GM19099 (cell line): ENCODE data around the gene CDKN2B-AS1.

ENCODE experiments used
- POLR2A ChIP-seq: IDR thresholded peaks from 3 replicates; pipeline ENCODE4 v1.6.1; 2011; ENCODE audit warnings: low read depth; ENCODE audit not compliant: insufficient read length; ENCODE audit errors: extremely low read depth

CDKN2B-AS1 gene

GRCh38 chr9:22103685-22104575 lies 109.3 kb downstream of the CDKN2B-AS1 start:
- no peak for TF ChIP-seq POLR2A

DNA sequence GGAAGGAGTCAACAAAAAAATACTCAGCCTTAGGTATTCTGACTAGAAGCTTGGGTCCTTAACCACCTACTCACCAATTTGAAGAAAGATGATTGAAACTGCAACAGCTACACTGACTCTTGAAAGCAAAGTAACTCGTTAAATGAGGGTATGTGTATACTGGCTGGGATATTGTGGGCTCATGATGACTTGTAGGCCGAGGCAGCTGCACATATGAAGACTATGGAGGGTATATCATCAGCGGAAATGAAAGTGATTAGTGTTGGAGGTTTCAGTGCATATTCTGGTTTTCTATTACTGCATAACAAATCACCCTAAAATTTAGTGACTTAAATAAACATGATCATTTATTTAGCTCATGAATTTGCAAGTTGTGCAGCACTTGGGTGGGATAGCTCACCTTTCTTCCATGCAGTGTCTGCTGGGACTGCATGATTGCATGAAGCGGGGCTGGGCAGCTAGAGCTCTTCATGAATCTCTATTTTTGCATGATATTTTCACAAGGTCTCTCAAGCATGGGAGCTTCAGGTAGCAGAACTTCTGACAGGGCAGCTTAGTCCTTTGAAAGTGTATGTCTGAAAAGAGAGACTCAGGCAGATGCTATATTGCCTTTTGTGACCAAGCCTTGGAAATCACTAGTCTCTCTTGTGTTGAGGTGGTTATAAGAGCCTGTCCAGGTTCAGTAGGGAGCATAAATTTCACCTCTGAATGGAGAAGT lies 110.6 kb downstream of the CDKN2B-AS1 start:
- no peak for TF ChIP-seq POLR2A

GRCh38 chr9:22107202-22108045 lies 112.8 kb downstream of the CDKN2B-AS1 start:
- TF ChIP-seq POLR2A: no peak

DNA sequence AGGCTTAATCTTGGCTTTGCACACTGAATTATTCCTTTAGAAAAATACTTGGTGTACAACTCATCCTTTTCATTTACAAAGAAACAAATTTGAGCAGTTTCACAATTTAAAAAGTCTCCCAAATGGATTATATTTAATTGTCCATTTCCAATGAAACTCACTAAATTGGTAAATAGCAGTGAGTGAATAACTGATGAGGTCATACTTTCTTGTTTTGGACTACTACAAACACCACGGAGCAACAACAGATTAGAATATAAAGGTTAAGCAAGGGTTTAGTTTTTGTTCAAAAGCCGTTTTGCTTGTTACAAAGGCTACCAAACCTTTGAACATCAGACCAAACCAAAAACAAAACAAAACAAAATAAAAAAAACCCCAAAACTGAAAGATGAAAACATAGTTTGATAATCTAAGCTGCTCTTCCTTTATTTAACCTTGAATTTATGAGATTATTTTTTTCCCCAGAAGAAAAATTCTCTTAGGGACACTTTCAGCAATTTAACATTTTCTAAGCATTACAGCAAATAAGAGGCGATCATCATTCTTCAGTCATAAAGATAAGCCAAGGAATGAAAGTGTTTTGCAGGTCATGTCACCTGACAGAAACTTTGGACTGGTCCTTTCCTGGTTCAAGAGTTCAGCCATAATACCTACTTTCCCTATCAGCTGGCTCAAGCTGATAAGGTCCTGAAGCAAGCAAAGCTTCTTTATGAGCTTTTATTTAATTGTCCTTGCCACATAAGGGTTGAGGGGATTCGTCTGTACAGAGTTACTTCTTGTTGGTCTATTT lies 114.2 kb downstream of the CDKN2B-AS1 start:
- TF ChIP-seq POLR2A: no peak

GRCh38 chr9:22111176-22111953 lies 116.8 kb downstream of the CDKN2B-AS1 start:
- no peak for TF ChIP-seq POLR2A

DNA sequence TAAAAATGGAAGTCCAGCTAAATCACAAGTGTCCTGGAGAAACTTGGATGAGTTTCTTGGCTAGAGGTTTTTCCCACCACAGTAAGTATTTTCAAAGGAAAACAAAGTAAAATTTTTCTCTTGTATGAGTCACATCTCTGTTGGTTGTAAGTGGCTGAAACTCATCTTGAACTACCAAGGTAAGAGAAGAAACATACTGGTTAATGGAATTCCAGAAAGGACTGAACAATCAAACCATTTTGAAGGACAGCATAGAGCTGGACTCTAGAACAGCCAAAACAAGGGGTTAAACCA lies 117.3 kb downstream of the CDKN2B-AS1 start:
- no peak for TF ChIP-seq POLR2A

DNA sequence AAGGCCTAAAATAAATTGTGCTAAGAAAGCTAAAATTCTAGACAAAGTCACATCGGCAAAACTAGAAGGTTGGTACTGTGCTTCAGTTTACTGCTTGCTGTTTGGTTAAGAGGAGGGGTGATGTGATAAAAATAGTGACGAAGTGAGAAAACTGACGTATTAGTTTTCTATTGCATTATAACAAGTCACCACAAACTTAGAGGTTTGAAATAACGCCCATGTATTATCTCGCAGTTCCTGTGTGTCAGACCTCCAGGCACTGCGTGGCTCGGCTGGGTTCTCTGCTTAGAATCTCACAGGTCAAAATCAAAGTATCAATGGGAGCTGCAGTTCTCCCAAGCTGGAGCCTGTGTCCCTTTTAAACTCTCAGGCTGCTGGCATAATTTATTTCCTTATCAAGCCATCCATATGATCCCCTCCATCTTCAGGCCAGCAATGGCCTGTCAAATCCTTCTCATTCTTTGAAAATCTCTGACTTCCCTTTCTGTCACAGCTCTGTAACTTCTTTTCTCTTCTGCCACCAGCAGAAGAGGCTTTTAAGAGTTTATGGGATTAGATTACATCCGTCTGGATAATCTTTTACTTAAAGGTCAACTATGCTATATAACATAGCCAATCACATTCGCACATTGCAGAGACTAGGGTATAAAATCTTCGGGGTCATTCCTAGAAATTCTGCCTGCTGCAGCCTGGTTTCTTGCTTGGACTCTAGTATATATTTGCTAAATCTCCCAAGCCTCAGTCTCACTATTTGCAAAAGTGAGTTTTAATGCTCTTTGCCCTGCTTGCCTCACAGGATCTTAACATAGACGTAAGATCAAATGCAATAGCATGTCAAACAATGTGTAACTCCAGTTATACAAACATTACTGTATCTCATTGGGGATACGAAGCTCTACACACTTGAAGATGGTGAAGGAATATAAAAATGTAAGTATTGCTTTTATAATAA lies 118.6 kb downstream of the CDKN2B-AS1 start:
- no peak for TF ChIP-seq POLR2A

GRCh38 chr9:22114956-22115355 lies 120.4 kb downstream of the CDKN2B-AS1 start:
- TF ChIP-seq POLR2A: no peak

DNA sequence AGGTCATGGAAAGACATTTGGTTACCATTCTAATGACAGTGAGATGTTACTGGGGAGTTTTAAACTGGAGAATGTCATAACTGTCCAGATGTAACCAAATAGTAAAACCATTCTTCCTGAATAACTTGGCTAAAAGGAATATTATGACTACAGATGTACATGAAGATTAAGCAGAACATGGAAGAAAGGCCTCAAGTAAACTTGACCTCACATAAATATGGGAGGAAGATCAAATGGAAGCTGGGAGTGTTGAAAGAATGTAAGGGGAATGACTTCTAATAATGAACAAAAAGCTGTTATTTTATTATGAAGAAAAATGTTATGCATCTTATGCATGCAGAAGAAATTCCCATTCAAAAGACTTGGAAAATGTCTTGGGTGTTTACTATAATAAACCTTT lies 122.2 kb downstream of the CDKN2B-AS1 start:
- no peak for TF ChIP-seq POLR2A

DNA sequence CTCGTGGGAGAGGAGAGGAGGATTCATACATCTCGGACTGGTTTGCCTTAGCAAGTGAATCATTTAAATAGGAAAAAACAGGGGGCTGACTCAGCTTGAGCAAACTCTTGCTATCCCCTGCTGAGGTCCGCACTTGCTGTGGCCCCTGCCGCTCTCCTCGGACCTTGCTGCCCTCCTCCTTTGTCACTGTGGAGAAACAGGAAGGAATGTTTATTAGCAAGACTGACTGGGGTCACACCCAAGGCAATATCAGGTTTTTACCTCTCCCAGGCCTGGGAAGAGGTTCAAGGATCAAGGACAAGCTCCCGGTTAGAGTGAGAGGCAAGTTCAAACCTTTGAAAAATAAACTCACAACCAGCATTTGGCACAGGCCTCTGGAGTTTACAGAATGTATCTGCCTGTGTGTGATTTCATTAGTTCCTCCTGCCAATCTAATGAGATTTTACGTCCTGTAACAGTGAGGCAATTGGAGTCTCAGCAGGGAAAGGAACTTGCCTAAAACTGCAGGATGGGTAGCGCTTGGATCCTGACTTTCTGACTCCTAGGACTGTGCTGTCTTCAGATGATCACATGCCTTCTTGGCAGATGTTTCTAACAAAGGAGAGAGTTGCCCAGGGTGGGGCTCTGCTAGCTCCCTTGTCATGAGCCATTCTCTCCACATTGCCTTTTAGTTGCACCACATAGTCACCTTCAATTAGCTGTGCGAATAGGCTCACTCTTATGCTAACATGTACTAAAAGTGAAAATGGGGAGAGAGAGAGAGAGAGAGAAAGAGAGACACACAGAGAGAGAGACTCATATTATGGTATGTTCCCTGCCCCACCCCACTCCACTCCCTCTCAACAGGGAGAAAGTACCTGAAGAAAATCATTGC lies 123.2 kb downstream of the CDKN2B-AS1 start:
- TF ChIP-seq POLR2A: no peak

DNA sequence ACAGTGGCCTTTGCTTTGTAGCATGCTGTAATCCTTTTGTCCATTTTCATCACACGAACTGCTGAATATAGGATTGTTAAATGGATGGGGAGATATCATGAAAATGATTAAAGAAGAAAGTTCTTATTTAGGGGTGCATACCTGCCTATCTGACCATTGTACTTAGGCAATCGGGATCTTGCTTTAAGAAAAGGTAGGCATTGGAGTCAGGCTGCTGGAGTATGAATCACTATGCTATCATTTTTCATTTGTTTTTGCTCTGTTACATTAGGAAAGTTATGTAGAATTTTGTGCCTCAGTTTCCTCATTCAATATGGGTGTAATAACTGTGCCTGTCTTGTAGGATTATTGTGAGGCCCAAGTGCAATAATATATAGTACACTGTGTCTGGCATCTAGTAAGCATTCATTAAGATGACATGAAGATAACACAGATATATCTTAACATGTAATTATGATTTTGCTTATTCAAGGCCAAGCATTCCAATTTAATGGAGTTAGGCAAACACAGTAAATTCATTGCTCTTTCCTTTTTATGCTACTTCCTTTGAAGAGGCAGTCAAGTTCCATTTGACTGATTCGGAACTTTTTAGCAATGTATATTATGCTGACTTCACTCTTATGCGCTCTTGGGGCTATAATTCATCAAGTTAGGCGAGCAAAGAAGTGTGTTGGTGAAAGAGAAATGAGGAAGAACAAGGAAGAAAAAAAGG lies 124.4 kb downstream of the CDKN2B-AS1 start:
- TF ChIP-seq POLR2A: no peak
